ENCODE data around the gene CYP21A2.
"Not testable (repeated sequence)": the region's sequence is repeated elsewhere in the genome, so short reads cannot be mapped to it uniquely, and the experiment has no call there.

- not testable (repeated sequence) for TF ChIP-seq CTCF (IDR thresholded peaks at IDR 0.05; ENCODE audit: control extremely low read depth in 1 of 3, insufficient read depth in 1 of 3, low read depth in 1 of 3, low read length in 3 of 3); NANOG (IDR thresholded peaks at IDR 0.05; ENCODE audit: insufficient read depth, low read depth, low read length, poor library complexity, severe bottlenecking); EZH2 (IDR thresholded peaks at IDR 0.05; ENCODE audit: low read depth, low read length, severe bottlenecking); YY1 (IDR thresholded peaks at IDR 0.05; ENCODE audit: low read depth, low read length); SIN3A (conservative IDR thresholded peaks at IDR 0.05 in 1 of 2, IDR thresholded peaks at IDR 0.05 in 1 of 2; ENCODE audit: low read depth in 1 of 2, low read length in 2 of 2); SP1 (IDR thresholded peaks at IDR 0.05; ENCODE audit: low read depth, low read length); CEBPB (IDR thresholded peaks at IDR 0.05; ENCODE audit: low read depth, low read length); POLR2AphosphoS5 (IDR thresholded peaks at IDR 0.05; ENCODE audit: low read depth, low read length); BACH1 (IDR thresholded peaks at IDR 0.05; ENCODE audit: low read length); TAF1 (IDR thresholded peaks at IDR 0.05; ENCODE audit: low read depth, low read length); RAD21 (IDR thresholded peaks at IDR 0.05 in 1 of 2, conservative IDR thresholded peaks at IDR 0.05 in 1 of 2; ENCODE audit: low read depth in 2 of 2, low read length in 2 of 2)
Measured at GRCh38 chr6:32037136-32037535, 1.1 kb upstream of the CYP21A2 start.
